Activated T-cell treated with anti-CD3 and anti-CD28 coated beads, Interleukin-2, amount 50 U/mL, for 4 hours (primary cell): ENCODE results near the gene XPA. TPM values are rescaled to one million over a fixed set of nuclear protein-coding genes. Genes with fewer than 3 reads are reported as not detected.
"Not testable (repeated sequence)": the region's sequence is repeated elsewhere in the genome, so short reads cannot be mapped to it uniquely, and the experiment has no call there.

Source experiments
- ATAC-seq, 2 donors: fragments of 200-7000 bp; cut with Tn5 transposase; one replicate each; pipeline ENCODE4 v1.10.0; 2021
- DNase-seq: peaks from one replicate; pipeline ENCODE4 v3.0.0-alpha.2; 2020
- H3K27me3 Mint-ChIP-seq: one replicate; pipeline ENCODE4 v1.8.0; 2021; ENCODE audit warnings: low read depth, mixed read lengths
- H3K36me3 Mint-ChIP-seq: one replicate; pipeline ENCODE4 v1.8.0; 2022; ENCODE audit warnings: mixed read lengths; ENCODE audit not compliant: insufficient read depth
- H3K4me1 Mint-ChIP-seq: one replicate; pipeline ENCODE4 v1.8.0; 2021; ENCODE audit warnings: low read depth, mixed read lengths
- H3K4me3 Mint-ChIP-seq: one replicate; pipeline ENCODE4 v1.8.0; 2021; ENCODE audit warnings: mild to moderate bottlenecking, moderate library complexity, mixed read lengths
- H3K9me3 Mint-ChIP-seq: one replicate; pipeline ENCODE4 v1.8.0; 2021; ENCODE audit warnings: mixed read lengths
- total RNA-seq, 3 donors: library from RNA; stranded (reverse); gene quantifications; one replicate each; pipeline ENCODE4 v1.2.1, GENCODE V29; 2021

Gene XPA
- 10 to 100 TPM; 11.3 to 12.6 (median 11.4) TPM for total RNA-seq

DNA sequence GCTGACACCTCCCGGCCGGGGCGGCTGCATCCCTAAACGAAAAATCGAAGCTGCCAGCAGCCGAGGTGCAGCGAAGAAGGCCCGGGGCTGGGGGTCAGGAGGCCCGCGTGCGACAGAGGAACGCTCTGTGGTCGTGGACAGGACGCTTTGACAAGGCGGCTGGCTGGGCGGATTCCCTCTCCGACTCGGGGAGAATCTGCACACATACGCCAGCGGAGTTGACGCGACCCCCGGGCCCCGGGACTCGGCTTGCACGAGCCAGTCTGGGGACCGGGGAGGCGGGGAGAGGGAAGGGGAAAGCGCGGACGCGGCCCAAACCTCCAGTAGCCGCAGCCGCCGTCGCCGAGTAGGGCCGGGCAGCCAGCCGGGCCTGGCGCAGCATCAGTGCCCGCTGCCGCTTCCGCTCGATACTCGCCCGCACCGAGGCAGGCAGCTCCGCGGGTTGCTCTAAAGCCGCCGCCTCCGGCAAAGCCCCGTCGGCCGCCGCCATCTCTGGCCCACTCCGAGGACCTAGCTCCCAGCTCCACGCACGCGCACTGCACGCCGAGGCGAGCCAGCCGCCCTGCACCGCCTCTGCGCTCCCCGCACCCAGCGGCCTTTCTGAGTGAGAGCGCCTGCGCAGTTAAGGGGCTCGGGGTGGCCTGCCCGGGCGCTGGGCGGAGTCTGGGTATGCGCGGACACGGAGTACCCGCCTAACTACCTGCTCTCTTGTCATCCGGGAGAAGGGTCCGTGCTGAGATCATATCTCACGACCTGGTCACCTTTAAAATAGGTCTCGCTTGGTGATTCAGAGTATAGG, at the start of gene XPA:
XPA (minus strand) TSS at position 538 of the 799 bp plus-strand sequence; CDS start at position 490, 48 bp downstream.
- Mint-ChIP-seq H3K36me3 (peaks cover 6% of the 10 kb centered on the region), H3K4me3 (peak within 1 kb of the TSS; percentile 91), H3K9me3 (no peaks in the 10 kb centered on the region), H3K27me3 (peaks cover 4% of the 10 kb centered on the region), H3K4me1 (peaks cover 57% of the 10 kb centered on the region)
- ATAC-seq (peak; percentile 92), DNase-seq (peak; percentile 96)

DNA sequence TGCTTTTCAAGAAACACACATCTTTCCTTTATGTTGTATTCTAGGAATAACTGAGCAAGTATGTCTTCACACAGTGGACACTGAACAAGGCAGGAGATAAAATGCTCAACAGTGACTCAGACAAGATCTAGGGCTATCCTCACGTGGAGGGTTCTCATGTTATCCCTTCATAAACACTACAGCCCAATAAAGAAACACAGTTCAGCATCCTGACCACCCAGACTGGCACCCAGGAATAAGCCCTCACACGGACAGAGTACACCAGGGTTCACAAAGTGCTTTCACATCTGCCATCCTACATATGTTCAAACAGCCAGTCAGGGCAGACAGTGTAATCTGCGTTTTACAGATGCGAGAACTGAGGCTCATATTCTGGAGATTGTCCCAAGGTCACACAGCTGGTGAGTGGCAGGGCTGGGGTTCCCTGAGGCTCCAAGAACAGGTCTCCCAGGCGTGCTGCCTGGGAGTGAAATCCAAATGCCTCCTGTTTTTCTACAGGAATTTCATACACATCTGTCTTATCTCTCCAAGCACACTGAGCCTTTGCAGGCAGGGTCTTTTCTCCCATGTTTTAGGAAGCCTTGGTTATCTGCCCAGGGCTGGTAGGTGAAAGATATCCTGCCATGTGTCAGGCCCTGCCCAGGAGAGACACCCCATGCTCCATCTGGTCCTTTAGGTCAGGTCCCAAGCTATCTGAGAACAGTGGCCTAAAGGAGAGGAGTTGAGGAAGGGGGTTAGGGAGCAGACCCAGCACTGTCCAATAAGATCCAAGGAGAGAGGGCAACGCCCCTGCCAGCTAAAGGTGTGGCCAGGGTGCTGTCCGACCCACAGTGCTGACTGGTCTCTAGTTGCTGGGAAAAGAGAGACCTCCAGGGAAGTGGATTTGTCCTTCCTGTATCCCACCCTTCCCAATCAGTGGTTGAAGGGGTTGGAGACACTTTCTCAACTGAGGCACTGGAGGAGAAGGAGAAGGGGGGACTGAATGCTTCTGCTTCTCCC, 47.9 kb upstream of the XPA start:
- ATAC-seq (no peak), DNase-seq (no peak)
- Mint-ChIP-seq H3K4me1 (peaks cover 5% of the 10 kb centered on the region), H3K4me3 (no peak overlapping the region), H3K27me3 (peaks cover 61% of the 10 kb centered on the region), H3K9me3 (peaks cover 6% of the 10 kb centered on the region), H3K36me3 (no peaks in the 10 kb centered on the region)

DNA sequence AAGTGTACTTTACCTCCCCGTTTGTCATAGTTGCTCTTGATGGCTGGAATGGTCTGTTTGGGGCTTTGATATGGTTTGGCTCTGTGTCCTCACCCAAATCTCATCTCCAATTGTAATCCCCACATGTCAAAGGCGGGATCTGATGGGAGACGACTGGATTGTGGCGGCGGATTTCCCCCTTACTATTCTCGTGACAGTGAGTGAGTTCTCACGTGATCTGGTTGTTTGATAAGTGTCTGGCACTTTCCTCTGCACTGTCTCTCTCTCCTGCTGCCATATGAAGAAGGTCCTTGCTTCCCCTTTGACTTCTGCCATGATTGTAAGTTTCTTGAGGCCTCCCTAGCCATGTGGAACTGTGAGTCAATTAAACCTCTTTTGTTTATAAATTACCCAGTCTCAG, 46.9 kb upstream of the XPA start:
- ATAC-seq, H3K4me3 Mint-ChIP-seq, H3K36me3 Mint-ChIP-seq, DNase-seq, H3K4me1 Mint-ChIP-seq, H3K9me3 Mint-ChIP-seq: not testable (repeated sequence)
- H3K27me3 Mint-ChIP-seq: peaks cover 66% of the 10 kb centered on the region

DNA sequence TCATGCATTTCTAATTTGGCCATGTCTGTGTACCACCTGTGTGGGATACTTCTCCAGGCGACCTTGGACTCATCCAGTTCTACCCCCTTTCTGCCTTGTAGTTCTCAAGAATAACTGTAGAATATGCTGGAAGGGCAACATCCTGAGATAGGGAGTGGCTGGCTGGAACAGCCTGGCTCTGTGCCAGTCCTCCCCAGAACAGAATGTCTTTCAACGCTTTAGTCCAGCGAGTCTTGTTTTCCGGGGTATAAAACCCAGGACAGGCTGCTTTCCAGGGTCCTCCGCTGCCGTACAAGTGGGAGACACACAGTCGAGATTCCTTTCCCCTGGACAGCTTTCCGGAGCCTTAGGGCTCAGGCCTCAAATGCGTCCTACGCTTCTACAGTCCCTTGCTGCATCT, 45.4 kb upstream of the XPA start:
- DNase-seq (no peak), ATAC-seq (no peak)
- Mint-ChIP-seq H3K36me3 (no peaks in the 10 kb centered on the region), H3K9me3 (peaks cover 6% of the 10 kb centered on the region), H3K27me3 (peaks cover 78% of the 10 kb centered on the region), H3K4me3 (no peak overlapping the region), H3K4me1 (peaks cover 5% of the 10 kb centered on the region)

DNA sequence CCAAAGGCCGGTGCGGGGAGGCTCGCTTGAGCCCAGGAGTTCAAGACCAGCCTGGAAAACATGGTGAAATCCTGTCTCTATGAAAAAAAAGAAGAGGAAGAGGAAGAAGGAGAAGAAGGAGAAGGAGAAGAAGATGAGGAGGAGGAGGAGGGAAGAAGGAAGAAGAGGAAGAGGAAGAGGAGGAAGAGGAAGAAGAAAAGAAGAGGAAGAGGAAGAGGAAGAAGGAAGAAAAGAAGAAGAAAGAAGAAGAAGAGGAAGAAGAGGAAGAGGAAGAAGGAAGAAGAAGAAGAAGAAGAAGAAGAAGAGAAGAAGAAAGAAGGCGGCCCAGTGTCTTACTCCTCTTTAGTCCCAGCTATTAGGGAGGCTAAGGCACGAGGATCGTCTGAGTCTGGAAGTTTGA, 44.8 kb upstream of the XPA start:
- H3K36me3 Mint-ChIP-seq: no peaks in the 10 kb centered on the region
- ATAC-seq (no peak), DNase-seq (no peak)
- peaks cover 77% of the 10 kb centered on the region for H3K27me3 Mint-ChIP-seq
- H3K9me3 Mint-ChIP-seq: peaks cover 6% of the 10 kb centered on the region
- H3K4me3 Mint-ChIP-seq: no peak overlapping the region
- H3K4me1 Mint-ChIP-seq: peaks cover 5% of the 10 kb centered on the region

DNA sequence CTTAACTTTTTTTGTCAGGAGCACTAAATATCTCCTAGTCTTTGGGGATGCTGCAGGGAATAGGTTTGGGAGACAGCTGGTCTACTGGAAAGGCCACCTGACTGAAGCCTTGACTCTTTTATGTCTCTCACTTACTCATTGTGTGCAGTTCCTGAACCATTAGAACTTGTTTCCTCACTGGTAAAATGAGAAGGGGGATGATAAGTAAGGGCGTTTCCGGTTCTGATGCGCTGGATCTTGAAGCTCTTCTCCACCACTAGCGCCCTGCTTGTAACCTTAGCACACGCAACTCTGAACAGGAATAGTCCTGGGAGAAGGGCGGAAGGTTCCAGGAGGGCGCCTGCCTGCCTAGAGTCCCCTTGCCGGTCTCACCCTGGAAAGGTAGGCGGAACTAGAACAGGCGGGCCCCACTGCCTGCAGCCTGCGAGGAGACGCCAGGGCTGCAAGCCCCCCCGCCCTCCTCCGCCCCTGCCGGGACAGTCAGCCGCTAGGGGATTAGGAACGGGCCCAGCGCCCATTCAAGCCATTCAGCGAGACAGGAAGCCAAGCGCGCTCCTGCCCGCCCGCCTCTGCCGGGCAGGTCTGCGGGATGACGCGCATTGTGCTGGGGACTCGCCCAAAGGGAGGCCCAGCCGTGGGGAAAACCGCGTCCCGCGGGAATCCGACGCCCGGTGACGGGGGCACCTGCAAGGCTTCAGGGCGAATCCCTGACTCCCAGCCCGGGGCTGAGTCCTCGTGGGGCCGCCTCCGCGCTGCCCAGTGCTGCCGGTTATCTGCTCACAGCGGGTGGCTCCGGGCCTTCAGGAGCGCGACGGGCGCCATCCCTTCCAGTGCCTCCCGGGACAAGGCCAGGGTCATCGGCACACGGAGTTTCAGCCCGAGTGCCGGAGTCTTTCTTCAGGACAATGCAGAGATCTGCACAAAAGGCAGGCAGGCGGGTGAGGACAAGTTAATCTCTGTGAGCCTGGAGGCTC, 44.0 kb upstream of the XPA start:
- peak overlapping the region; percentile 52 for H3K4me3 Mint-ChIP-seq
- H3K9me3 Mint-ChIP-seq: peaks cover 6% of the 10 kb centered on the region
- ATAC-seq: peak; percentile 77 to 83
- H3K27me3 Mint-ChIP-seq: peaks cover 72% of the 10 kb centered on the region
- peak; percentile 14 for DNase-seq
- H3K4me1 Mint-ChIP-seq: peaks cover 5% of the 10 kb centered on the region
- no peaks in the 10 kb centered on the region for H3K36me3 Mint-ChIP-seq

DNA sequence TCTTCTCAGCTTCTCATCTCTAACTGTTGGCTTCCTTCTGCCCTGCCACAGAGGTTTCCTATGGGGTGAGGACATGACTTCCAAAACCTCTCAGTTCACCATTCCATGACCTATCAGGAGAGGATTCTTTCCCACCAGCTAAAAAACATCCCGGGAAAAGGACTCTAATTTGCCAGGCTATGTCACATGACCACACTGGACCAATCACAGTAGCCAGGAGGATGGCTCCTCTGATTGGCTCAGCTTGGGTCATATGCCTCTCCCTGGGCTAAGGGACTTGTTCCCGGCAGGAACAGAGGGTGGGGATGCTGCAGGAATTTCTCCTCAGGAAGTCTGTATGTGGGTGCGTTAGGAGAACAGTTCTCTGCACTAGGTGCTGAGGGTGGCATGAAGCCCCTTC, 40.3 kb upstream of the XPA start:
- ATAC-seq: no peak
- no peak overlapping the region for H3K4me3 Mint-ChIP-seq
- H3K27me3 Mint-ChIP-seq: peaks cover 44% of the 10 kb centered on the region
- no peaks in the 10 kb centered on the region for H3K36me3 Mint-ChIP-seq
- peaks cover 3% of the 10 kb centered on the region for H3K9me3 Mint-ChIP-seq
- DNase-seq: no peak
- peaks cover 5% of the 10 kb centered on the region for H3K4me1 Mint-ChIP-seq

DNA sequence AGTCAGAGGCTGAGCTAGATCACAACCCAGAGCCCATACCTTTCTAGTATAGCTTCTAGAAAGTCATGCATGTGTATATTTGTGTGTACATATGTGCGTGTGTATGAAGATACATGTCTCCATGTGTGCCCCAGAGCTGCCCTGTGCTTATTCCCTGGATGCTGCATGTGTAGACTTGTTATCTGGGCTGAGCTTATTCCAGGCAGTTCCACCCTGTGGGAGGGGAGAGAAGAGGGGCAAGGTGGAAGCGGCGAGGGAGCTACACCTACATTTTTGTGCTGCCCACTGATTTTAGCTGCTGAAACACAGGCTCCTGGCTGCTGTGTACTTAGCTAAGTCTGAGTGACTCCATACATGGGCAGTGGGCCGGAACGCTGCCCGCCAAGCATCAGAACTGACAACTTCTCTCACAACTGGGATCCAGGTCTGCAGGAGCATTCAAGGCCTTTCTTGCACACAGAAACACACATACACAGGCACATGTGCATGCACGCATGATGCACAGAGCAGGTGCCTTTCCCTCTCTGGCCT, 38.0 kb upstream of the XPA start:
- ATAC-seq (no peak), DNase-seq (no peak)
- Mint-ChIP-seq H3K9me3 (no peaks in the 10 kb centered on the region), H3K4me3 (no peak overlapping the region), H3K36me3 (no peaks in the 10 kb centered on the region), H3K27me3 (peaks cover 26% of the 10 kb centered on the region), H3K4me1 (no peaks in the 10 kb centered on the region)

DNA sequence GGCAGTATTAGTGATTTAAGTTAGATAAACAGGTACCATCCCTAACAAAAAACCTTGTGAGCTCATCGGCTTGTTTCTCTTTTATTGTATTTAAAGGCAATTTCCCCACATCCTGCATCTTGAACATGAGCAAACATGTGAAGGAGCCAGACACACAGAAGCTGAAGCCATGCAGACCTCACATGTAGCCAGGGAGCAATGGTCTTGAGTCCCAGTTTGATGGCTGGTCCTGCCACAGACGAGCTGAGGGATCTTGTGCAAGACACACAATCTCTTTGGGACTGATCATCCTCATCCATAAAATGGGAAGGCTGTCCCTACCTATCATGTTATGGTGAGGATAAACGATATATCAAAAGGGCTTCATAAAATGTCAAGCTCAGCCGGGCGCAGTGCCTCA, 29.6 kb upstream of the XPA start:
- Mint-ChIP-seq H3K4me1 (no peaks in the 10 kb centered on the region), H3K9me3 (no peaks in the 10 kb centered on the region), H3K36me3 (no peaks in the 10 kb centered on the region), H3K27me3 (peaks cover 9% of the 10 kb centered on the region), H3K4me3 (no peak overlapping the region)
- ATAC-seq (no peak), DNase-seq (no peak)

DNA sequence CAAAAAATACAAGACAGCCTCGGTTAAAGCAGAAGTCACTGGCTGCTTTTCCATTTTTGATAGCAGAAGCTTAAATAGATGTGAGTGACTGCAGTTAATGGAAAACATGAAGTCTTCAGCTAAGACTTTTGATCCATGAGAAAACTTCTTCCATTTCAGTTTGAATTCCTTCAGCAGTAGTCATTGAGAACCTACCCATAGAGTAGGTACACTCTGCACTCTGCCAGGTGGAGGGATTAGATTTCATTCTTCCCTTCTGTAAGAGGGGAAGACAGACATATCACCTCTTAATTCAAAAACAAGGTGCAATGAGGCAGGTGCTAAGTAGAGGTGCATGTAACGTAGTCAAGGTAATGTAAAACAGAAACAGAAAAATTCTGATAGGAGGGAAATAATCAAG, 26.7 kb upstream of the XPA start:
- no peak for ATAC-seq
- Mint-ChIP-seq H3K27me3 (peaks cover 14% of the 10 kb centered on the region), H3K4me1 (no peaks in the 10 kb centered on the region), H3K9me3 (peaks cover 4% of the 10 kb centered on the region), H3K4me3 (no peak overlapping the region), H3K36me3 (no peaks in the 10 kb centered on the region)
- DNase-seq: no peak

DNA sequence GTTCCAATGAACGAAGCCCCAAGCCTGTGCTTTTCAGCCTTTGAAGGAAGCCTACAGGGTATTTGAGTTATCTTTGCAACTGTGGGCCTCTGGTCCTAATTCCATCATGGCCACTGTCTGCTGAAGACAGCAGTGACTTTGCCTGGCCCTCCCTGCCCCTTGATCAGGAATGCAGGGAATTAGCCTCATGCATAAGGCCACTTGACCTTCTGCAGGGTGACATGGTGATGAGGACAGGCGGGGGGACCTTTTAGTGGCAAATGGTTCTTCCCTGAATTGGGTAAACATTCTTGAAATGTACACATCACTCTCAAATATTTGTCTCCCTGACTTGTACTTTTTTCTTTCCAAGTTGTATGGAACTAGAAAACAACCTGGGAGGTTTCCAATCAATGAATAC, 25.2 kb upstream of the XPA start:
- H3K27me3 Mint-ChIP-seq: peaks cover 15% of the 10 kb centered on the region
- DNase-seq: no peak
- H3K4me1 Mint-ChIP-seq: no peaks in the 10 kb centered on the region
- peaks cover 4% of the 10 kb centered on the region for H3K9me3 Mint-ChIP-seq
- H3K36me3 Mint-ChIP-seq: no peaks in the 10 kb centered on the region
- ATAC-seq: no peak
- H3K4me3 Mint-ChIP-seq: no peak overlapping the region

DNA sequence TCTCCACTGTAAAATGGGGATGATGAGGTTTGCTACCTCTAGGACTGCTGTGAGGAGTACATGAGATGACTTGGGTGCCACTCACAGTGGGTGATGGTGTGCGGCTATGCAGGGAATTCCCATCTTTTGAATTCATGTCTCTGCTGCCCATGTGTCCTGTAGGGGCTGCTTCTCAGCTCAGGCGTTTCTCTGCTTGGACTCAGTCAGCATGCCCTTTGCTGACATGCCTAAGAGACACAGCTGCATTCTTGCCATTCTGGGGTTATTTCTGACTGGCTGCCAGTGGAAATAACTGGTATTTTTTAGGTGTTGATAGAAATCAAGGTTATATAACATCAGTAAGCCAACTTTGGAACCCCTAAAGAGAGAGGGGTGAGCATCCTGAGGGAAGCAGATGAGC, 24.3 kb upstream of the XPA start:
- ATAC-seq: no peak
- H3K4me1 Mint-ChIP-seq: no peaks in the 10 kb centered on the region
- H3K9me3 Mint-ChIP-seq: peaks cover 4% of the 10 kb centered on the region
- no peaks in the 10 kb centered on the region for H3K36me3 Mint-ChIP-seq
- no peak overlapping the region for H3K4me3 Mint-ChIP-seq
- no peak for DNase-seq
- peaks cover 15% of the 10 kb centered on the region for H3K27me3 Mint-ChIP-seq

DNA sequence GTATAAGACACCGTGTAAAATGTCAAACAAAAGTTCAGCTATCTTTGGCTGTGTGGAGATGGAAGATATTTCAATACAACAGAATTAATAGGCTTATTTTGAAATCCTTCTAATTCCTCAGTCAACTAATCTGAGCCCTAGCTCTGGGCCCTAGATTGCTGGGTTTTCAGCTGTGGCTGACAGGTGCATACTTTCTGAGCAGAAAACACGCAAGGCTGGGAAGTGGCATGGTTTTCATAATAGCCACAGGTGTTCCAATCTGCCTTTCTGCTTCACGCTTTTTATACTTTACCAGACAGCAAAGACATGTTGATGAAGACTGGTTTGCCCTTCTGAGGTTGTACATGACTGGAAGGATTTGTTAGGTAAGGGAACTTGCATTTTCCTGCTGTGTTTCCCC, 20.7 kb upstream of the XPA start:
- ATAC-seq (no peak), DNase-seq (no peak)
- Mint-ChIP-seq H3K36me3 (no peaks in the 10 kb centered on the region), H3K27me3 (peaks cover 10% of the 10 kb centered on the region), H3K4me1 (peaks cover 14% of the 10 kb centered on the region), H3K4me3 (no peak overlapping the region), H3K9me3 (peaks cover 4% of the 10 kb centered on the region)
